Ovary (tissue), 3 donors: ENCODE data around the gene PRAMEF20.
"Not testable (repeated sequence)": the region's sequence is repeated elsewhere in the genome, so short reads cannot be mapped to it uniquely, and the experiment has no call there.

Source experiments
- CTCF ChIP-seq, 3 donors: fragments of 450-650 bp in 2 of 3; fragments of 200-600 bp in 1 of 3; IDR thresholded peaks; one replicate each; pipeline versions ENCODE4 v1.5.1 to v1.8.0; 2016 to 2022; ENCODE audit warnings: antibody characterized with exemption in 3 of 3, mild to moderate bottlenecking in 1 of 3
- EP300 ChIP-seq: sonication (generic); formaldehyde crosslinking; IDR thresholded peaks from one replicate; pipeline ENCODE4 v1.6.1; 2017; ENCODE audit warnings: antibody characterized with exemption
- POLR2A ChIP-seq: fragments of 450-650 bp; IDR thresholded peaks from one replicate; pipeline ENCODE4 v1.6.1; 2017; ENCODE audit warnings: antibody characterized with exemption, mild to moderate bottlenecking, moderate library complexity
- donor health status: DM: no; HTN: no; CAD: no.

DNA sequence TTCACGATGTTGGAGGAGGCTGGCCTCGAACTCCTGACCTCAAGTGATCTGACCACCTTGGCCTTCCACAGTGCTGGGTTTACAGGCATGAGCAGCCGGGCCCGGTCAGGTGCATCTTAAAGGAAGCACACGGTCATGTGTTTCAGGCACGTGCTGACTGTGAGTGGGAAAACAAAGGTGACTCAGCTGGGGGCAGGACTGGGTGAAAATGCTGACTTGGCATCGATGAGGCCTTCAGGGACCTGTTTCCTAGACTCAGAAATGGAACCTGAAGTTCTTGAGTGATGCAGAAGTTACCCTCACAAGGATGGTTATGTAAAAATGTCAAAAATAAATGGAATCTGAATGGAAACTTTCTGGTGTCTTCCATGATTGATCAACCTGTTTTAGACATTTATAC, 17.2 kb upstream of the PRAMEF20 start:
- not testable (repeated sequence) for TF ChIP-seq EP300; CTCF (IDR thresholded peaks at IDR 0.05); POLR2A
